Measurements from ENCODE around the gene PHF21B. TPM values are rescaled to one million over a fixed set of nuclear protein-coding genes. Genes with fewer than 3 reads are reported as not detected.
A peak's percentile ranks its signal among the peaks of the same experiment; 100 is the strongest.
"Not testable (repeated sequence)": the region's sequence is repeated elsewhere in the genome, so short reads cannot be mapped to it uniquely, and the experiment has no call there.

Gene PHF21B
- total RNA-seq (2014; rRNA removed; shearing (Covaris generic)) = not detected in 2 replicates

DNA sequence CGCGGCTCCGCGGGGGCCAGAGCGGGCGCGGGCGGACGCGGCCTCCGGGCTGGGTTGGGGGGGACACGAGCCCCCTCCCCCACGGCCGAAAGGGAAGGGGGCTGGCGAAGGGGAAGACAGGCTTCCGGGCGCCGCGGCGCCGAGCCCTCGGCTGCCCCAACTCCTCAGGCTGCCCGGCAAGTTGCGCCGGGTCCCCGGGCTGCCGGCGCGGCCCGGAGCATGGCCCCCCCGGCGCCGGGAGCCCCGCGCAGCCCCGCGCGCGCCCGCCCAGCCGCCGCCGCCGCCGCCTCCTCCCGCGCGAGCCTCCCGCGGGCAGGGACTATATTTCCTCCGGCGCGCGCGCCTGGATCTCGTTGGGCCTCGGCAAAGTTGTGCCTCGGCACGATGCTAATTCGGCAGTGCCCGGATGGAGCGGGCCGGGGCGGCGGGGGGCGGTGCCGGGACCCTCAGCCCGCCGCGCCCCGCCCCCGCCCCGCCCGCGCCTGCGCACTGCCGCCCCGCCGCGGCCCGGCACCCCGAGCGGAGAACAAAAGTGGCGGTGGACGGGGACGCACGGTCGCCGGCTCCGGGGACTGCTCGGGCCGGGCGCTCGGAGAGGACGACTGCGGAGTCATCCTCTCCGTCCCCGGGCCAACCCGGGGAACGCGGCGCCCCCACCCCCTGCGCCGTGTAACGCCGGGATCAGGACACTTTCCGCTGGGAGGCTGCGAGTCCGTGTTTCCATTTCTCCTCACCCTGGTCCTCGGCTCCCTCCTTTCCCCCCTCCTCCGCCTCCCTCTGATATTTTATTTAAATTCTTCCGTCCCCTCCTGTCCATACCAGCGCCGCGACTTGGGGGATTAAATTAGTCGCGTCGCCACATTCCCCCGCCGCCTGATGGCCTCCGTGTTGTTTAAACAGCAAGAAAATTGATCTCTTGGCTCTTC lies at the start of gene PHF21B:
Gene PHF21B, minus strand, starts transcription at position 400 of the 926 bp plus-strand sequence. CDS start 456 bp downstream, outside the sequence.
- peak; percentile 0 for DNase-seq (ENCODE audit: low spot score)

DNA sequence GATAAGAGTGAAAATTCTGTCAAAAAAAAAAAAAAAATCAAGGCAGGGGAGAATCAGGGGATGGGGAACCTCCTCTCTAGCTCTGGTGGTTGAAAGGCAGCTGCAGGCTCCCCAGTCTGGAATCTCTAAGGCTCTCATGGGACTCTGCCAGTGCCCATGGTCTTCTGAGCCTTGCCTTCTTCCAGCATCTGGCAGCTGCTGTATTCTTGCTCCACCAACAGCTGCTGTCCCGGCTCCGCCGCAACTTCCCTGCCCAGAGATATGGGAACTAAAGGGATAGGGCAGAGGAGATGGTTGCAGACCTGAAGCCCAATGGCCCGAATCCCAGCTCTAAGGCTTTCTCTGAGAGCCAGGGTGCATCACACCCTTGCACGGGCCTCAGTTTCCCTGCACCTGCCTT lies 49.5 kb upstream of the PHF21B start:
- no peak for DNase-seq (ENCODE audit: low spot score)

DNA sequence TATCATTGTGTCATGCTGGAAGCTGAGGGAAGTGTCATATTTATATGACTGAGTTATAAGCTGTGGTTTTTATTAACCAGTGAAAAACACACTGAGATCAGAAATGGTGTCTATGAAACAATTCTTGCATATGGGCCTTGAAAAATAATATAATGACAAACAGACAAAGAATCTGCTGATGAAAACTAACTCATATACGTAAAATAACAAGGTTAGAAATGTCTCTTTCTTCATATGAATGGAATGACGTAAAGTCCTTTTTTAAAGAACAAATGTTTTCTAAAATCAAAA lies 48.8 kb upstream of the PHF21B start:
- no peak for DNase-seq (ENCODE audit: low spot score)

DNA sequence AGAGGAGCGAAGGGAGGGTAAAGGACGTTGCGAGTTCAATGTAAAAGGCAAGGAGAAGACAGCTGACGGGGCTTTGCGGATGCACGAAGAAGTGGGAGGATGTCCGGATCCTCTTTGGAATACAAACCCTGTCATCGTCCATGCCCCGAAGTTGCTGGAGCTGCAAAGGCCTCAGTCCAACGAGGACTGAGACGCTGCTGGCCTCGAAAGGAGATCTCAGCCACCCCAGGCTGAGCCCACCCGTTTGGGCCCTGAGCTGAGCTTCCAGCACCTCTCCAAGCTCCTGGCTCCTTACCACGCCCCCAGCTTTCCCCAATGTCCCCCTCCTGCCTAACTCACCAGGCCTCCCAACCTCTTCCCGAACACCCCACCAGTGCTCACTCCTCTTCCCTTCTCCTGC lies 46.1 kb upstream of the PHF21B start:
- DNase-seq (ENCODE audit: low spot score) = no peak

DNA sequence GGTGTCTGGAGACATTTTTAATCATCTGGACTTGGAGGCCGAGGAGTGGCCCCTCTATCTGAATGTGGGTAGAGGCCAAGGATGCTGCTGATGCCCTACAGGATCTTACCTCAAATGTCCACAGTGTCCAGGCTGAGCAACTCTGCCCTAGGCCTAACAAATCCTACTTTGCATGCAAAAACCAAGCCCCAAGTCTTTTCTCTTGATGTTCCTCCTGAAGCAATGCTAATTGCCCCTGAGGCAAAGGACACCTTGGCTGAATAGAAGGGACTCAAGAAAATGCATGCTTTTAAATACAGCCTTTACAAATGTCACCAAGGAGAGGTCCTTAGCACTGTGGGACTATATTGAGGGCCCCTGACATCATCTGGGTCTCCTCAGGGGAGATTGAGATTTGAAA lies 43.8 kb upstream of the PHF21B start:
- DNase-seq (ENCODE audit: low spot score) = no peak

DNA sequence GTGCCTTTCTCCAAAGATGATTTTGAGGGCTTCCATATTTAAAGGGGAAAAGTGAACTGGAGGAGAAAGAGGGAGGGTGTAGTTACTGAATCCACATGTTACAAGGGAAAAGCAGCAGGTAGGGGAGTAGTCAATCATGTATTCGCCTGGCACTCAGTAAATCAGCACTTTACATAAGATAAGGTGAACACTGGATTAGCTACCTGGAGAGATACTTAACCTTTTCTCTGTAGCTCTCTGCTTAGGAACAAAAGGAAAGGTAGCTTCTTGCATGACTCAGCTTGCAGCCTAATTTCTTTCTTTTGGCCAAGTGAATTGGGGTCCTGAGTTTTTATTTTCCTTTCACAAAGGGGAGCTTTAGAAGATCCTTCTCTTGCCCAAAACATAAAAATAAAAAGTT lies 43.3 kb upstream of the PHF21B start:
- no peak for DNase-seq (ENCODE audit: low spot score)

DNA sequence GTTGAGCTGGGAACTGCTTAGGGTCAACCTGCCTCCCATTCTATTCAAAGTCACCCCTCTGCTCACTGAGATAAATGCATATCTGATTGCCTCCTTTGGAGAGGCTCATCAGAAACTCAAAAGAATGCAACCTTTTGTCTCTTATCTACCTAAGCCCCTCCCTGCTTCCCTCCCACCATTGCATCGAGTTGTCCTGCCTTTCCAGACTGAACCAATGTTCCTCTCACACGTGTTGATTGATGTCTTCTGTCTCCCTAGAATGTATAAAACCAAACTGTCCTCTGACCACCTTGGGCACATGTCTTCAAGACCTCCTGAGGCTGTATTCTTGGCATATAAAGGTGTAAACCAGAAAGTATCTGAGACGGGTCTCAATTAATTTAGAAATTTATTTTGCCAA lies 42.9 kb upstream of the PHF21B start:
- not testable (repeated sequence) for DNase-seq (ENCODE audit: low spot score)

DNA sequence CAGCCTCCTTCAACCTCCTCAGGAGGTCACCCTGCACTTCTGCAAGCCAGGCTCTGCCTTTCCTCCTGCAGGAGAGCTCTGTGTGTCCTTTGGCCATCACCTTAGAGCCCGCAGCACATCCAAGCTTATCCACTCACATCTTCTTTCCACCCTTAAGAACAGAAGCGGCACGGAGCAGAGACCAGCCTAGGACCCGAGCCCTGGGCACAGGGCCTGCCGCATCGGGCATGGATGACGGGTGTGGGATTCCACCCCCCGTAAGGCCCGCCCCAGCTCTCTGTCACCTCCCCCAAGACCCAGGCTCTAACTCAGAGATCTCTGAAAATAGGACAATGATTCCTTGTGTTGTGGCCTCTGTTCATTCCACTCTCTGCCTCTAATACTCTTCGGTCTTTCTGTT lies 42.1 kb upstream of the PHF21B start:
- DNase-seq (ENCODE audit: low spot score) = no peak

DNA sequence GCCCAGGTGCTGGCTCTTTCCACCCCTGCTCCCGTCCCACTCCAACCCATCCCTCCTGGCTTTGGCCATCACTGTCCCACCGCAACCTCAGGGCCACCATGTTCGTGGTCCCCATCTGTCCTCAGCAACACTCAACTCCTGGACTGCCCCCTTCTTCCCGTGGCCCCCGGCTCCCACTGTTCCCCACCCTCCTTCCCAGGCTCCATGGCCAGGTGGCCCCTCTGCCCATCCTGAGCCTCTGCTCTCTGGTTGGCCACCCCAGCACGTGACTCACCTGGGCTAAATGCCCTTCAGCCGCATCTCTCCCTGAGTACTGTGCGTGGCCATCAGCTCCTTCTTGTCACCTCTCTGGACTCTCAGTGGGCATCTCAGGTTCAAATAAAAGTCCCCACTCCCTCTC lies 41.6 kb upstream of the PHF21B start:
- no peak for DNase-seq (ENCODE audit: low spot score)

DNA sequence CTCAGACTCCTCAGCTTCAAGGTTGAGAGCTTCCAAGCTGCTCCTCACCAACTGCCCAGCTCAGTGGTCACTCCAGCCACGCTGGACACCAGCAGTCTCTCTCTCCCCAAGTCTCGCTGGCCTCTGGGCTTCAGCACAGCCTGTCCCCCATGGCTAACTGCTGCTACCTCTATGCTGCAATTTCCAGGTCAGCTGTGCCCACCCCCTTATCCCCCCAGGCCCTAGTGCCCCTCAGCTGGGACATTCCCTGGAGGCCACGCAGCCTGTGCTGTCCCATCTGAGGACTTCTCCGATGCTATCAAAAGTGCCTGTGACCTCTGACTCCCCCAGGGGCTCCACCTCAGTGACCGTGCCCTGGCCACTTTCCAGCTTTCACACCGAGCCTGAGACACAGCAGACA lies 37.5 kb upstream of the PHF21B start:
- DNase-seq (ENCODE audit: low spot score) = no peak

DNA sequence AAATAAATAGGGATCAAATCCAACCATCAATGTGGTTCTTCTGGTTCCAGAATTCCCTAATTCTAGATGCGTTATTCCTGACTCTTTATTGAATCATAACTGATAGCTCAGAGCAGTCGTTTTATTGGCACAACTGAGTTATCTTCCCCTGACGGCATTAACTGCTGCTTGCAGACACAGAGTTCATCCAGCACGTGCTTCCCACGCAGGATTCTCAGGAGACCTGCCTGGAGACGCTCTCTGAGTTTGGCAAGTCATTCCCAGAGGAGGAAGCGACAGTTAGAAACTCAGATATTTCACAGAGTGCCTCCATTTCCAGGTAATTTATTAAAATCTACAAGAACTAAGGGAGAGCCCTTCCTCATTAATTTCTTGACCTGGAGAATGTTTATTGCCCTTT lies 35.4 kb upstream of the PHF21B start:
- DNase-seq (ENCODE audit: low spot score) = no peak

DNA sequence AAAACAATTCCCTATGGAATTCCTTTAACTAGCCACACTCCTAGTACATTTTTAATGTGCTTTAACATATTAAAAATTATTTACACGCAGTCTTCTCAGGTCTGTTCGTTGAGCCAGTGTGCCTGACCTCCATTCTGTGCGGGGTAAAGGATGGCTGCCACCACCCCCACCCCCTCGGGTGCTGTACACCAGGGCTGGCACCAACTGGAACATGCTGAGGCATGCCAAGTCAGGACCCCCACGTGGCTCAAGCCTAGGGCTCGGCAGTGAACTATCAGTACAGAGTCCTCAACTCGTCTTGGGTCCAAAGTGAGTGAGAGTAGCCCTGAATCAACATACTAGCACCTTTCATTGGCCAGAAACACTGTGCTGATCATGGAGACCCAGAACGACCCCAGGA lies 32.5 kb upstream of the PHF21B start:
- DNase-seq (ENCODE audit: low spot score) = no peak

DNA sequence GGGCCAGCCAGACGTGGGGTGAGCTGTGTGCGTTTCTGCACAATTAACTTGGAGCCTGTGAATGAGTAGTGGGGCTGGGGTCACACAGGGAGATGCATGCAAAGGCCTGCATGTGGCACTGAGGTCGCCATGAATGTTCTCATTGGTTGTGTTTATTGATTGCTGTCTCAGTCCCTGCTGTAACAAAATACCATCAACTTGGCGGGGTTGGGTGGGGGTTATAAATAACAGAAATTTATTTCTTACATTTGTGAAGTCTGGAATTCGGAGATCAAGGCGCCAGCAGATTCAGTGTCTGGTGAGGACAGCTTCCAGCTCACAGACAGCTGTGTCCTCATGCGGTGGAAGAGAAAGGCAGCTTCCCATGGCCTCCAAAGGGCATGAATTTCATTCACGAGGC lies 29.3 kb upstream of the PHF21B start:
- DNase-seq (ENCODE audit: low spot score) = no peak

DNA sequence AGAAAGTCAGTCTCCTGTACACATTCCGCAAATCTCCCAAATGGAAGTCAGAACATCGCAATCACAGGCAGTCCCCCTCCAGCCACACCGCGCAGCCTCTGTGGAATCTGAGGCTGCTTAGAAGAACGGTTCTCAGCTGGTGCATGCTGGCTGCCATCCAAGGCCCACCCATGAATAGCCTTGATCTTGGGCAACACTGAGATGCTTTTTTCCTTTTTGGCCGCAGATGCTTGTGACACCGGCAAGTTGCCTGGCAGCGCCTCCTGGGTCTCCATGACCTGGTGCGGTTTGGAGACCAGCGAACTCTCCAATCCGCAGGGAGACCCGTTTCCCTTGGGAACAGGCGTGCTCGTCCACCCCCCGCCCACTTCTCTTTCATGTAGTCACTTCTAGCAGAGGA lies 26.3 kb upstream of the PHF21B start:
- no peak for DNase-seq (ENCODE audit: low spot score)

DNA sequence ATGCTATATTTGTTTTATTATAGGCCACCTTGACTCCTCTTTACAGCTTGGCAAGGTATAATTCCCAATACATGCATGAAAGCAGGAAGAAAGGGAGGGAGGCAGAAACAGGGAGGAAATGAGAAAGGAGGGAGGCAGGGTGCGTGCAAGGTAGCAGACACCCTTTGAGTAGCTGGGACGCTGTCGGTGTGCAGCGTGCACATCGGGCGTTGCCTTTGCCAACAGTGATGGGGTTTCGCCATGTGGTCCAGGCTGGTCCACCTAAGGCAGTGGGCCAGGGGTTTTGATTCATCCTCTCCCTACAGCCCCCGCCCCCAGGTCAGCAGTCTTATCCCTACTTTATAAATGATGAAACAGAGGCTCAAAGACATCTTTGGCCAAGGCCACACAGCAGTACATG lies 25.0 kb upstream of the PHF21B start:
- no peak for DNase-seq (ENCODE audit: low spot score)

DNA sequence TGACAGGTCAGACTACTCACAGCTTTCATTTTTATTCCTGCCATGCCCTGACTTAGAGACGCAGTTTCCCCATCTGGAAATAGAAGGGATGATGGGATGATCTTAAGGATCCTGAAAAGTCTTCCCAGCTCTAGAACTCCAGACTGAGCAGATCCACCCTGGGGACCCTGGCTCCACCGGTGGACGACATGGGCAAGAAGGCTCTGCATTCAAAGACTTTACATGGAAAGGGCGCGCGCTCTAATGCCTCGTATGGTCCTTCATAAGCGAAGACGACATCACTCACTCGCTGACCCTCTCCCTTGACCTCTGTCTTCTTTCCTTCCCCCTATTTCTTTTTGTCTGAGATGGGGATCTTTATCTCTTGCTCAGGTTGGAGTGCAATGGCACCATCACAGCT lies 24.4 kb upstream of the PHF21B start:
- no peak for DNase-seq (ENCODE audit: low spot score)

DNA sequence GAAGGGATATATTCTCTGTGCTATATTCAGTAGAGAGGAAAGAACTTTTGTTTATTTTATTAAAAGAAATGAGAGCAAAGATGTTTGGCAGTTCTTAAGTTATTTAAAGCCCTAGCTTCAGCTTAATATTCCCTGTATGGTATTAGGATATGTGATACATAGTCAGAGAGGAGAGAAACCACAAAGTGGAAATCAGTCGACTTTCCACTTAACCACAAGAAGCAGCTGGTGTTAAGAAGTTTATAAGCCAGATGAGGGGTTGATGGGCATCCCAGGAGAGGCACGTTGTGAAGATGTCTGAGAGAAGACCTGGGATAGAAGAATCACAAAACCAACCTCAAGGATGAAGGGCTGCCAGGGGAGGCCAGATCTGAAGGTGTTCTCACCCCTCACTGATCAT lies 23.3 kb upstream of the PHF21B start:
- DNase-seq (ENCODE audit: low spot score) = no peak

DNA sequence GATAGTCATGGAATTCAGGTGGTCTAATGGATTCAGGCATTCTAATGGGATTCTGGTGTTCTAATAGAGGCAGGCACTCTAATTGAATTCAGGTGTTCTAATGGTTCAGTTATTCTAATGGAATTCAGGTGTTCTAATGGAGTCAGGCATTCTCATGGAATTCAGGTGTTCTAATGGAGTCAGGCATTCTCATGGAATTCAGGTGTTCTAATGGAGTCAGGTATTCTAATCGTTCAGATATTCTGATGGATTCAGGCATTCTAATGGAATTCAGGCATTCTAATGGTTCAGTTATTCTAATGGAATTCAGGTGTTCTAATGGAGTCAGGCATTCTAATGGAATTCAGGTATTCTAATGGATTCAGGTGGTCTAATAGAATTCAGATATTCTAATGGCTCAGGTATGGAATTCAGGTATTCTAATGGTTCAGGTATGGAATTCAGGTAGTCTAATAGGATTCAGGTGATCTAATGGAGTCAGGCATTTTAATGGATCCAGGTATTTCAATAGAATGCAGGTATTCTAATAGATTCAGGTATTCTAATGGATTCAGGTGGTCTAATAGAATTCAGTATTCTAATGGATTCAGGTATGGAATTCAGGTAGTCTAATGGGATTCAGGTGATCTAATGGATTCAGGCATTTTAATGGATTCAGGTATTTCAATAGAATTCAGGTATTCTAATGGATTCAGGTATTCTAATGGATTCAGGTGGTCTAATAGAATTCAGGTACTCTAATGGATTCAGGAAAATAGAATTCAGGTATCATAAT lies 22.0 kb upstream of the PHF21B start:
- no peak for DNase-seq (ENCODE audit: low spot score)

DNA sequence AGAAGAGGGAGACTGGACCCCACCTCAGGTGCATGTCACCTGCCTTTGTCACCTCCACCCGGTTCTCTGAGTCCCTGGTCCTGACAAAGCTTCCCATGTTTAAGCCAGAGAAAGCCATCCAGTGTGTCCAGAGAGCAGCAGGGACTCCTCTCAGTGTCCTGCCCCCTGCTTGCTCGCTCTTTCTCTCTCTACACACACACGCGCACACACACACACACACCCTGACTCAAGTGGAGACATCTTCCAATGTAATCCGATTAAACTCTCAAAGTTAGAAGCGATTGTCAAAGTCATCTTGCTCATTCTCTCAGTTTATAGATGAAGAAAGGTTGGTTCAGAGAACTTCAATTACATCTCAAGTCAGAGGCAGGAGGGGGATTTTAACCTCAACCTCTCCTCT lies 19.7 kb upstream of the PHF21B start:
- no peak for DNase-seq (ENCODE audit: low spot score)

DNA sequence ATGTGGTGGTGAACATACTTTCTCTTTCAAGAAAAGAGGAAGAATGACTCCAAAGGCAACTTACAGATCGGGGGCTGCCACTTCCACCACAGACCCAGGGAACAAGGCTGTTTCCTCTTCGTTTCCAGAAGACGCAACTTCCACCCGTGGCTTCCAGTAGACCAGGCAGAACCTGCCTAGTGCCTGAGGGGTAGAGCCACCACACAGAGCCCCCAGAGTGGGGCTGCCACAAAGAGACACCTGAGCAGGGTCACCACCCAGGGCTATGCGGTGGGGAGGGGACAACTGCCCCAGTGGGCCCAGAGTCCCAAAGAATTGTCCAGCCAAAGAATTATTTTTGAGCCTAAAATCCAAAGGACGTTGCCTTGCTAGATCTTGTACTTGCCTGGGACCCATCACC lies 16.7 kb upstream of the PHF21B start:
- no peak for DNase-seq (ENCODE audit: low spot score)

DNA sequence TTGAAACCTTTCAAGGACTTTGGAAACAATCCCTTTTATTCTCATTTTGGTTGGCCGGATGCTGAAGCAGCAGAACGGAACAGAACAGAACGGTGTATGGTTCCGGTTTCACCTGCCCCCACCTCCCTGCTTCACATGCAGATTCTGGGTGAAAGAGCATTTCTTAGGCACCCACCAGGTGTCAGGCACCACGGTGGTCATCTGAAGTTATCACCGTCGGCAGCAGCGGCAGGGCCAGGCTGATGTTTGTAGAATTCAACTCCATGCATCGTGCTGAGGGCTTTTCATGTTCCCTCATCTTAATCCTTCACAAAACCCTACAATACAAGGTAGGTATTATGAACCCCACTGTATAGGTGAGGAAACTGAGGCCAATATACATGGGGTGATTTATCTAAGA lies 13.6 kb upstream of the PHF21B start:
- DNase-seq (ENCODE audit: low spot score) = no peak

DNA sequence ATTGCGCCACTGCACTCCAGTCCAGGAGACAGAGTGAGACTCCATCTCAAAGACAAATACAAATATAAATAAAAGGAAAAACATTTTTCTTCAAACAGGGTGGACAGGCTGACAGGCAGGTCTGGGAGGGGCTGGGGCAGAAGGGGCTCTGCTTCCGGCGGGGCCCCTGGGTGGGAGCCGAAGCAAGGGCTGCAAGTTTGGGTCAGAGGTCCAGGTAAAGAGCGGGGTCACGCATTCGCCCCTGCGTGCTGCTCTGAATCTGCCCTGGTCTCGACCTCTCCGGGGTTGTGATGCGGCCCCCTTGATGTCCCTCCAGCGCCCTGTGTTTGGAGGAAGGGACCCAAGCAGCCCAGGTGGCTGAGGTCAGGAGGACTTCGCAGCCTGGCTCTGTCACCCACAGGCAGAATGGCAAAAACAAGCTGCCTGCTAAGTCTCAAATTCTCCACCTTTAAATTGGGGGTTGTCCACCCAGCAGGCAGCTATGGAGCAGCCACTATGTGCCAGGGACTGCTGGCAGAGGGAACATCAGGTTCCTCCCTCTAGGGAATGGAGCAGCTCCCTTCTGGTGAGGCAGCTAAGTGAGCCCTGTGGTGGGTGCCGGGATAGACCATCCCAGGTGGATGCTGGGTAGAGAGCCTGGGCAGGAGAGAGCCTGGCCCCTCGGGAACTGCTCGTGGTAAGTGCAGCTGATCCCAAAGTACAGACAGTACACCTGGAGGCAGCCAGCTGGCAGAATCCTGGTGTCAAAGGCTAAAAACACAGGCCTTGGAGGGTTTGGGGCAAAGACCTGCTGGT lies 10.3 kb upstream of the PHF21B start:
- no peak for DNase-seq (ENCODE audit: low spot score)

Measured in A172 (cell line).